RWPE2 (cell line): ENCODE results near the gene BSPH1.
A peak's percentile ranks its signal among the peaks of the same experiment; 100 is the strongest.
"Not testable (repeated sequence)": the region's sequence is repeated elsewhere in the genome, so short reads cannot be mapped to it uniquely, and the experiment has no call there.

ENCODE experiments used
- ATAC-seq: fragments of 200-7000 bp; cut with Tn5 transposase; 3 replicates; pipeline ENCODE4 v1.9.1; 2021; ENCODE audit warnings: low read depth
- DNase-seq: peaks from one replicate; pipeline ENCODE4 v3.0.0-alpha.2; 2020; ENCODE audit warnings: low spot score
- H3K27ac ChIP-seq: fragments of 450-650 bp; 2 replicates; pipeline ENCODE4 v1.5.1; 2017; ENCODE audit warnings: mild to moderate bottlenecking; ENCODE audit not compliant: poor library complexity, severe bottlenecking
- H3K27me3 ChIP-seq: fragments of 250-450 bp; sonication (Bioruptor Pico); 2 replicates; pipeline ENCODE4 v1.5.1; 2021; ENCODE audit warnings: mild to moderate bottlenecking, moderate library complexity; ENCODE audit not compliant: insufficient read depth, poor library complexity, severe bottlenecking
- H3K36me3 ChIP-seq: fragments of 250-450 bp; sonication (Bioruptor Pico); 2 replicates; pipeline ENCODE4 v1.5.1; 2020; ENCODE audit warnings: low read depth, mild to moderate bottlenecking, moderate library complexity
- H3K4me1 ChIP-seq: fragments of 250-450 bp; sonication (Bioruptor Pico); 2 replicates; pipeline ENCODE4 v1.5.1; 2021; ENCODE audit warnings: mild to moderate bottlenecking, moderate library complexity; ENCODE audit not compliant: insufficient read depth, poor library complexity, severe bottlenecking
- H3K4me3 ChIP-seq: fragments of 250-450 bp; sonication (Bioruptor Pico); 2 replicates; pipeline ENCODE4 v1.5.1; 2021; ENCODE audit warnings: mild to moderate bottlenecking, moderate library complexity; ENCODE audit not compliant: severe bottlenecking
- H3K9me3 ChIP-seq: fragments of 250-450 bp; sonication (Bioruptor Pico); 2 replicates; pipeline ENCODE4 v1.5.1; 2021; ENCODE audit warnings: mild to moderate bottlenecking, moderate library complexity; ENCODE audit not compliant: severe bottlenecking
- TF ChIP-seq, protein P1 (sequence below): fragments of 450-650 bp; IDR thresholded peaks from one replicate; pipeline ENCODE4 v1.5.1; 2017; ENCODE audit warnings: mild to moderate bottlenecking, moderate library complexity; ENCODE audit not compliant: poor library complexity, severe bottlenecking

BSPH1 gene

DNA sequence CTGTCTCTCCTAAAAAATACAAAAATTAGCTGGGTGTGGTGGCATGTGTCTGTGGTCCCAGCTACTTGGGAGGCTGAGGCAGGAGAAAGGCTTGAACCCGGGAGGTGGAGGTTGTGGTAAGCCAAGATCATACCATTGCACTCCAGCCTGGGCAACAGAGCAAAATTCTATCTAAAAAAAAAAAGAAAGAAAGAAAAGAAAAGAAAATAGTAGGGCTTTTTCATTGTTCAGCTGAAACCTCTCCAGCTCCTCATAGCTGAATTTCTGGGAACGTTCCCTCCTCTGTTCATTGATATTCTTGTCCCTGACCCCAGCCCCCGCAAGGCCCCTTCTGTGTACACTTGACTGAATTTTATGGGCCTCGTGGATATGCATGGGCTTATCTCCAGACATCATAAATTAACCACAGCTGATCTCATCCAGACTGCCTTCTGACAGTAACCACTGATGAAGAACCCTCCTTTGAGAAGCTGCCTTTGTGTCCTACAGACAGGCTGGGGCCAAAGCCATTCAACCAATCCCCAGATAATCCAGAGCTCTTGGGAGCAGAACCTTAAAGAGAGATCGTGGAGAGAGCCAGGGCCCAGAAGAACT lies 2.3 kb upstream of the BSPH1 start, which contains the start of gene ELSPBP1:
Gene ELSPBP1, plus strand, starts transcription at position 424 of the 594 bp plus-strand sequence. CDS start 14,036 bp downstream, outside the sequence.
- Histone ChIP-seq H3K27ac (no peak within 1 kb of the TSS), H3K4me3 (no peak within 1 kb of the TSS), H3K9me3 (no peaks in the 10 kb centered on the region), H3K36me3 (no peaks in the 10 kb centered on the region), H3K27me3 (peaks cover 11% of the 10 kb centered on the region), H3K4me1 (no peaks in the 10 kb centered on the region)
- no peak for ATAC-seq
- TF ChIP-seq, protein P1, sequence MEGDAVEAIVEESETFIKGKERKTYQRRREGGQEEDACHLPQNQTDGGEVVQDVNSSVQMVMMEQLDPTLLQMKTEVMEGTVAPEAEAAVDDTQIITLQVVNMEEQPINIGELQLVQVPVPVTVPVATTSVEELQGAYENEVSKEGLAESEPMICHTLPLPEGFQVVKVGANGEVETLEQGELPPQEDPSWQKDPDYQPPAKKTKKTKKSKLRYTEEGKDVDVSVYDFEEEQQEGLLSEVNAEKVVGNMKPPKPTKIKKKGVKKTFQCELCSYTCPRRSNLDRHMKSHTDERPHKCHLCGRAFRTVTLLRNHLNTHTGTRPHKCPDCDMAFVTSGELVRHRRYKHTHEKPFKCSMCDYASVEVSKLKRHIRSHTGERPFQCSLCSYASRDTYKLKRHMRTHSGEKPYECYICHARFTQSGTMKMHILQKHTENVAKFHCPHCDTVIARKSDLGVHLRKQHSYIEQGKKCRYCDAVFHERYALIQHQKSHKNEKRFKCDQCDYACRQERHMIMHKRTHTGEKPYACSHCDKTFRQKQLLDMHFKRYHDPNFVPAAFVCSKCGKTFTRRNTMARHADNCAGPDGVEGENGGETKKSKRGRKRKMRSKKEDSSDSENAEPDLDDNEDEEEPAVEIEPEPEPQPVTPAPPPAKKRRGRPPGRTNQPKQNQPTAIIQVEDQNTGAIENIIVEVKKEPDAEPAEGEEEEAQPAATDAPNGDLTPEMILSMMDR = no peak
- DNase-seq = no peak

DNA sequence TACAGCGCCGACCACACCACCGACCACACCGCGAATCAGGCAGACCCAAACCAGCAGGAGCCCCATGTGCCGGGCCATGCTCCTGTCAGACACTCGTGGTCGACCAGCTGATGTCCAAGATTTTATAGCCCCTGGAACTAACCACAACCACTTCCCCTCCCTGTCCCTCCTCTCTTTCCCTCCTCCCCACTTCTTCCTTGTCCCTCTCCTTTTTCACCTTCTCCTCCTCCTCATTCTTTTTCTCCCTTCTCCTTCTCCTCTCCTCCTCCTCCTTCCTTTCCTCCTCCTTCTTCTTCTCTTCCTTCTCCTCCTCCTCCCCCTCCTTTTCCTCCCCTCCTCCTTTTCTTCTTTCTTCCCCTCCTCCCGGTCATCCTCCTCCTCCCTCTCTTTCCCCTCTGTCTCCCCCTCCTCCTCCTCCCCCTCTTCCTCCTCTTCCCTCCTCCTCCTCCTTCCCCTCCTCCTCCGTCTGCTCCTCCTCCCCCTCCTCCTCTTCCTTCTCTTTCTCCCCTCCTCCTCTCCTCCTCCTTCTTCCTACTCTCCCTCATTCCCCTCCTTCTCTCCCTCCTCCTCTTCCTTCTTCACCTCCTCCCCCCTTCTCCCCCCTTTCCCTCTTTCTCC lies 670 bp downstream of the BSPH1 start:
- Histone ChIP-seq H3K27ac (no peak overlapping the region), H3K4me1 (no peaks in the 10 kb centered on the region), H3K27me3 (peaks cover 17% of the 10 kb centered on the region), H3K9me3 (no peaks in the 10 kb centered on the region), H3K36me3 (no peaks in the 10 kb centered on the region), H3K4me3 (no peak overlapping the region)
- TF ChIP-seq, protein P1 = no peak
- DNase-seq (no peak), ATAC-seq (no peak)

DNA sequence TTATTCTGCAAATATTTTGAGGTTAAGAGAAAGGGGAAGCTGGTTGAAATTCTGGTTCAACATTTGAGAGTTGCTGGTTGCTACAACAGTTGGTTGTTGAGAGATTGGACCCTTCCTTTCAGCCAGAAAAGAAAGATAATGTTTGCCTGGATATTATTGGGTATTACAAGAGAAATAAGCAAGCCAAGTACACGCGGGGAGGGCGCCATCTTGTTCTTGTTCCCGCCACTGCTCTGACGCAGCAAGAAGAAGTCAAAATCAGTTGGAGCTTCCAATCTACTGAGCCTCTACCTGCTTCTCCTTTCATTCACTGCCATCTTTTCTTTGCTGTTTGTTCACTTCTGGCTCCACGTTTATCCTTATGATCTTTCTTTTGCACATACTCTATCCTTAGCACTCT lies 18.4 kb downstream of the BSPH1 start:
- Histone ChIP-seq H3K27me3 (peaks cover 19% of the 10 kb centered on the region), H3K27ac (no peak overlapping the region), H3K9me3 (no peaks in the 10 kb centered on the region), H3K36me3 (no peaks in the 10 kb centered on the region), H3K4me1 (no peaks in the 10 kb centered on the region), H3K4me3 (no peak overlapping the region)
- TF ChIP-seq, protein P1 = no peak
- no peak for DNase-seq
- ATAC-seq = no peak

GRCh38 chr19:47955936-47956335 lies 36.0 kb downstream of the BSPH1 start:
- H3K36me3 ChIP-seq, H3K4me1 ChIP-seq, H3K9me3 ChIP-seq, H3K4me3 ChIP-seq, H3K27ac ChIP-seq, ATAC-seq: not testable (repeated sequence)
- H3K27me3 ChIP-seq = peaks cover 10% of the 10 kb centered on the region
- DNase-seq = peak; percentile 81

DNA sequence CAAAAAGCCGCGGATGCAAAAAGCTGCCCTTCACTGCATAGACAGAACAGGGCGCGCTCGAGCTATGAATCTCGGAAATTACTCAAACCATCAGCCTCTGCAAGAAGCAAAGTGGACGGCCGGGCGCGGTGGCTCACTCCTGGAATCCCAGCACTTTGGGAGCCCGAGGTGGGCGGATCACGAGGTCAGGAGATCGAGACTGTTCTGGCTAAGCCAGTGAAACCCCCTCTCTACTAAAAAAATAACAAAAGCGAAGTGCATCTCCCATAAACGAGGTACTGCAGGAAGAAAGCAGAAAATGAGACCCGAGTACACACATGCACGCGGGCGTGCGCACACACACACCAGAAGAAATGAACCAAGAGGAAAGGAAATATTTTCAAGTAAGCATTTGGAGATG lies 39.8 kb downstream of the BSPH1 start:
- H3K36me3 ChIP-seq, H3K4me3 ChIP-seq, H3K27me3 ChIP-seq, DNase-seq, H3K4me1 ChIP-seq, H3K27ac ChIP-seq, H3K9me3 ChIP-seq, ATAC-seq: not testable (repeated sequence)
